ENCODE data around the gene ZNF214. TPM values are rescaled to one million over a fixed set of nuclear protein-coding genes. Genes with fewer than 3 reads are reported as not detected.
"Not testable (repeated sequence)": the region's sequence is repeated elsewhere in the genome, so short reads cannot be mapped to it uniquely, and the experiment has no call there.

The ZNF214 gene
- total and polyA plus RNA-seq, 2 donors from 2014 or later = 3.2 to 5.9 TPM

DNA sequence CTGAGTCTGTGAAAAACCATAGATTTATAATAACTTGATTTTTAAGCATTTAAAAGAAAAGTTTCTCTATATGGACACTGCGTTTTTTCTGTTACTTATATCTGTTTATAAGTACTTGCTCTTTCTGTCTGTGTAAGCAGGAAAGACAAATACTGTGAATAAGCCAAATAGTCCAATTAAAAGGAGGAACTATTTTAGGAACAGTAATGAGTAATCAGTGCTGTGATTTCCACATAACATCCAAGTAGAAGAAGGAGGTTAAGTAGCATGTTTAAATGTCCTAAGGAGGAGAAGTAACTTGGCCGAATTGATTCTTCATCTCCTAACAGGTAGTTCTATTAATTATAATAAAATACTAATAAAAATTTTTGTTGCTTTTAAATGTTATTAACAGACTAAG is 40.8 kb downstream of the ZNF214 start:
- no peaks in the 10 kb centered on the region for H3K4me1 ChIP-seq (ENCODE audit: control insufficient read depth in 2 of 3, insufficient read depth in 2 of 3, low read depth in 1 of 3, low read length in 3 of 3)
- no peak overlapping the region for H3K27ac ChIP-seq (ENCODE audit: low read depth in 2 of 2, low read length in 2 of 2)
- no peaks in the 10 kb centered on the region for H3K36me3 ChIP-seq (ENCODE audit: control insufficient read depth in 2 of 3, insufficient read depth in 3 of 3, low read length in 3 of 3)
- FAIRE-seq (no peak), DNase-seq (no peak)
- H3K9ac ChIP-seq (ENCODE audit: low read length in 3 of 3) = no peak overlapping the region
- no peaks in the 10 kb centered on the region for H3K9me3 ChIP-seq (ENCODE audit: control insufficient read depth in 2 of 3, insufficient read depth in 1 of 3, low read length in 3 of 3)
- no peak overlapping the region for H3K4me3 ChIP-seq (ENCODE audit: low read length in 3 of 3)
- no peaks in the 10 kb centered on the region for H3K27me3 ChIP-seq (ENCODE audit: control insufficient read depth, insufficient read depth, low read length)
- TF ChIP-seq, protein P1, sequence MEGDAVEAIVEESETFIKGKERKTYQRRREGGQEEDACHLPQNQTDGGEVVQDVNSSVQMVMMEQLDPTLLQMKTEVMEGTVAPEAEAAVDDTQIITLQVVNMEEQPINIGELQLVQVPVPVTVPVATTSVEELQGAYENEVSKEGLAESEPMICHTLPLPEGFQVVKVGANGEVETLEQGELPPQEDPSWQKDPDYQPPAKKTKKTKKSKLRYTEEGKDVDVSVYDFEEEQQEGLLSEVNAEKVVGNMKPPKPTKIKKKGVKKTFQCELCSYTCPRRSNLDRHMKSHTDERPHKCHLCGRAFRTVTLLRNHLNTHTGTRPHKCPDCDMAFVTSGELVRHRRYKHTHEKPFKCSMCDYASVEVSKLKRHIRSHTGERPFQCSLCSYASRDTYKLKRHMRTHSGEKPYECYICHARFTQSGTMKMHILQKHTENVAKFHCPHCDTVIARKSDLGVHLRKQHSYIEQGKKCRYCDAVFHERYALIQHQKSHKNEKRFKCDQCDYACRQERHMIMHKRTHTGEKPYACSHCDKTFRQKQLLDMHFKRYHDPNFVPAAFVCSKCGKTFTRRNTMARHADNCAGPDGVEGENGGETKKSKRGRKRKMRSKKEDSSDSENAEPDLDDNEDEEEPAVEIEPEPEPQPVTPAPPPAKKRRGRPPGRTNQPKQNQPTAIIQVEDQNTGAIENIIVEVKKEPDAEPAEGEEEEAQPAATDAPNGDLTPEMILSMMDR (IDR thresholded peaks at IDR 0.05; ENCODE audit: borderline replicate concordance, extremely low read depth, insufficient read depth) = no peak
- intact Hi-C loops (cut with DNase I) = no loop called here

DNA sequence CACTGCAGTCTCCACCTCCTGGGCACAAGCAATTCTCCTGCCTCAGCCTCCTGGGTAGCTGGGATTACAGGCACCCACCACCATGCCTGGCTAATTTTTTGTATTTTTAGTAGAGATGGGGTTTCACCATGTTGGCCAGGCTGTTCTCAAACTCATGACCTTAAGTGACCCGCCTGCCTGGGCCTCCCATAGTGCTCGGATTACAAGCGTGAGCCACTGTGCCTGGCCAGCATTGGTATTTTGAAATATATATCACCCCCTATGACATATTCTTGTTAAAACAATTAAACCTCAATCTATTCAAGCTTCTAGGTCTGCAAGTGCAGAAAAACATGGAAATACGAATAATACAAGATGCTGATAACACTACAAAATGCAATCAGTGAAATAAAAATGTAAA is 50.3 kb downstream of the ZNF214 start:
- peak in 2 of 5 donors; percentile 5 to 9 for DNase-seq
- not testable (repeated sequence) for H3K36me3 ChIP-seq (ENCODE audit: control insufficient read depth in 2 of 3, insufficient read depth in 3 of 3, low read length in 3 of 3); H3K27ac ChIP-seq (ENCODE audit: low read depth in 2 of 2, low read length in 2 of 2)

DNA sequence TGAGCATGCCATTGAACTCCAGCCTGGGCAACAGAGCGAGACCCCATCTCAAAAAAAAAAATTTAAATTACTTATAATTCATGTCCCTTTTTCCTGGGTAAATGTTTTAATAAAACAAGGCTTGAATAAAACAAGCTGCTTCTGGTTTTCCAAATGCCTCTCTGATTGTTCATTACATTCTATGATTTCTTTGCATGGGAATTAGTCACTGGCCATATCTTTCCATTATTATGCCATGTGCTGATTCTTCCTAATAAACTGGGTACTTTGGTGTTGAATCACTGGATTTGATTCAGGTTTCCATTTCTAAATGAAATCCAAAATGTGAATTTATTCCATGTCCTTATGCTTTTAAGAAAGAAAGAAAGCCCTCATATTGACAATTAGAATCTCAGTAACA is 51.3 kb downstream of the ZNF214 start:
- TF ChIP-seq, protein P1 (IDR thresholded peaks at IDR 0.05; ENCODE audit: borderline replicate concordance, extremely low read depth, insufficient read depth) = no peak
- intact Hi-C loops (cut with DNase I) = no loop called here
- H3K4me1 ChIP-seq (ENCODE audit: control insufficient read depth in 2 of 3, insufficient read depth in 2 of 3, low read depth in 1 of 3, low read length in 3 of 3) = no peaks in the 10 kb centered on the region
- FAIRE-seq (no peak), DNase-seq (no peak)
- no peaks in the 10 kb centered on the region for H3K36me3 ChIP-seq (ENCODE audit: control insufficient read depth in 2 of 3, insufficient read depth in 3 of 3, low read length in 3 of 3)
- H3K4me3 ChIP-seq (ENCODE audit: low read length in 3 of 3) = no peak overlapping the region
- no peaks in the 10 kb centered on the region for H3K27me3 ChIP-seq (ENCODE audit: control insufficient read depth, insufficient read depth, low read length)
- H3K9me3 ChIP-seq (ENCODE audit: control insufficient read depth in 2 of 3, insufficient read depth in 1 of 3, low read length in 3 of 3) = no peaks in the 10 kb centered on the region
- H3K27ac ChIP-seq (ENCODE audit: low read depth in 2 of 2, low read length in 2 of 2) = no peak overlapping the region
- H3K9ac ChIP-seq (ENCODE audit: low read length in 3 of 3) = no peak overlapping the region

More for the DNA sequence above, 50.3 kb downstream of the ZNF214 start:
- H3K4me1 ChIP-seq (ENCODE audit: control insufficient read depth in 2 of 3, insufficient read depth in 2 of 3, low read depth in 1 of 3, low read length in 3 of 3); H3K9me3 ChIP-seq (ENCODE audit: control insufficient read depth in 2 of 3, insufficient read depth in 1 of 3, low read length in 3 of 3); FAIRE-seq; H3K9ac ChIP-seq (ENCODE audit: low read length in 3 of 3); intact Hi-C loops (cut with DNase I); H3K27me3 ChIP-seq (ENCODE audit: control insufficient read depth, insufficient read depth, low read length); H3K4me3 ChIP-seq (ENCODE audit: low read length in 3 of 3): not testable (repeated sequence)

DNA sequence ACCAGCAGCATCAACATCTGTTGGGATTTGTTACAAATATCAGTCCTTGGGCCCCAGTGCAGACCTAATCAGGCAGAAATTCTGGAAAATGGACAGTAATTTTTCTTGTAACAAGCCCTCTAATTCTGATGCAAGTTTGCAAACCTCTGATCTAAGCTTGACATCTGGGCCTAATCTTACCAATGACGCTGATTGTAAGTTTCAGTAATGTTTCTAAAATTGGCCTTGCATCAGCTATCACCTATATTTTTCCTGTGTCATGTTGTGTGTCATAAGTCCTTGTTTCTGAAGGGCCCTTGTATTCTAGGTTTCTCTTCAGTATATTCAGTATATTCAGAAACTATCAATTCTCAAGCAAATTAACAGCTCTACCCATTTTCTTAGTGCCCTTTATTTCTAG is 57.5 kb downstream of the ZNF214 start:
- FAIRE-seq = no peak
- Histone ChIP-seq H3K27ac (ENCODE audit: low read depth in 2 of 2, low read length in 2 of 2) (no peak overlapping the region), H3K27me3 (ENCODE audit: control insufficient read depth, insufficient read depth, low read length) (no peaks in the 10 kb centered on the region), H3K4me1 (ENCODE audit: control insufficient read depth in 2 of 3, insufficient read depth in 2 of 3, low read depth in 1 of 3, low read length in 3 of 3) (no peaks in the 10 kb centered on the region), H3K4me3 (ENCODE audit: low read length in 3 of 3) (no peak overlapping the region), H3K9me3 (ENCODE audit: control insufficient read depth in 2 of 3, insufficient read depth in 1 of 3, low read length in 3 of 3) (no peaks in the 10 kb centered on the region), H3K36me3 (ENCODE audit: control insufficient read depth in 2 of 3, insufficient read depth in 3 of 3, low read length in 3 of 3) (no peaks in the 10 kb centered on the region), H3K9ac (ENCODE audit: low read length in 3 of 3) (no peak overlapping the region)
- TF ChIP-seq, protein P1 (IDR thresholded peaks at IDR 0.05; ENCODE audit: borderline replicate concordance, extremely low read depth, insufficient read depth) = no peak
- no peak for DNase-seq
- intact Hi-C loops (cut with DNase I) = no loop called here
